Mesendoderm (in vitro differentiated cells): ENCODE results near the gene CAMK4.

Source experiments
- DNase-seq: peaks from one replicate; pipeline ENCODE4 v3.0.0; 2013
- H2AK5ac ChIP-seq: 2 replicates; pipeline ENCODE4 v1.6.1; 2013; ENCODE audit warnings: low read length, inconsistent platforms
- H2BK120ac ChIP-seq: 2 replicates; pipeline ENCODE4 v1.6.1; 2013; ENCODE audit warnings: low read depth, mild to moderate bottlenecking, low read length, moderate library complexity, mixed read lengths
- H2BK15ac ChIP-seq: replicated peaks from 2 replicates; pipeline ENCODE4 v1.6.1; 2013; ENCODE audit warnings: low read depth, mild to moderate bottlenecking, moderate library complexity
- H2BK5ac ChIP-seq: 2 replicates; pipeline ENCODE4 v1.6.1; 2013; ENCODE audit warnings: low read length, inconsistent platforms
- H3K18ac ChIP-seq: 2 replicates; pipeline ENCODE4 v1.6.1; 2013; ENCODE audit warnings: mild to moderate bottlenecking, low read length, mixed read lengths
- H3K23ac ChIP-seq: one replicate; pipeline ENCODE4 v1.6.1; 2013; ENCODE audit warnings: low read length
- H3K27ac ChIP-seq: 2 replicates; pipeline ENCODE4 v1.5.1; 2013; ENCODE audit warnings: low read depth, mild to moderate bottlenecking, inconsistent platforms, low read length, moderate library complexity
- H3K27me3 ChIP-seq: 2 replicates; pipeline ENCODE4 v1.6.1; 2013; ENCODE audit warnings: low read length, control low read depth, mild to moderate bottlenecking, inconsistent platforms; ENCODE audit not compliant: insufficient read depth, poor library complexity
- H3K36me3 ChIP-seq: 2 replicates; pipeline ENCODE4 v1.6.1; 2013; ENCODE audit warnings: low read length, inconsistent platforms; ENCODE audit not compliant: control insufficient read depth, insufficient read depth
- H3K4ac ChIP-seq: one replicate; pipeline ENCODE4 v1.6.1; 2013; ENCODE audit warnings: low read depth, mild to moderate bottlenecking, low read length, moderate library complexity
- H3K4me1 ChIP-seq: 2 replicates; pipeline ENCODE4 v1.6.1; 2013; ENCODE audit warnings: low read depth, low read length, inconsistent platforms; ENCODE audit not compliant: control insufficient read depth
- H3K4me2 ChIP-seq: 2 replicates; pipeline ENCODE4 v1.6.1; 2013; ENCODE audit warnings: low read length
- H3K4me3 ChIP-seq: 2 replicates; pipeline ENCODE4 v1.5.1; 2013; ENCODE audit warnings: mild to moderate bottlenecking, low read length
- H3K56ac ChIP-seq: one replicate; pipeline ENCODE4 v1.6.1; 2013; ENCODE audit warnings: low read length
- H3K79me1 ChIP-seq: 2 replicates; pipeline ENCODE4 v1.6.1; 2013; ENCODE audit warnings: low read length, inconsistent platforms
- H3K79me2 ChIP-seq: 2 replicates; pipeline ENCODE4 v1.6.1; 2013; ENCODE audit warnings: mild to moderate bottlenecking, low read length; ENCODE audit not compliant: control insufficient read depth, insufficient read depth
- H3K9ac ChIP-seq: 2 replicates; pipeline ENCODE4 v1.6.1; 2013; ENCODE audit warnings: low read length, inconsistent platforms
- H4K5ac ChIP-seq: one replicate; pipeline ENCODE4 v1.6.1; 2013; ENCODE audit warnings: low read length
- H4K8ac ChIP-seq: one replicate; pipeline ENCODE4 v1.6.1; 2013; ENCODE audit warnings: low read depth, mild to moderate bottlenecking, control low read depth, low read length, moderate library complexity
- WGBS: extraction: QIAGEN DNeasy Blood & Tissue Kit; methylation state at CpG from one replicate; pipeline ENCODE4 v1.1.7; 2013; ENCODE audit warnings: low lambda C conversion rate, missing lambda C conversion rate; ENCODE audit not compliant: insufficient coverage; ENCODE audit errors: extremely low coverage; 5-methylcytosine and 5-hydroxymethylcytosine counted together

The CAMK4 gene

DNA sequence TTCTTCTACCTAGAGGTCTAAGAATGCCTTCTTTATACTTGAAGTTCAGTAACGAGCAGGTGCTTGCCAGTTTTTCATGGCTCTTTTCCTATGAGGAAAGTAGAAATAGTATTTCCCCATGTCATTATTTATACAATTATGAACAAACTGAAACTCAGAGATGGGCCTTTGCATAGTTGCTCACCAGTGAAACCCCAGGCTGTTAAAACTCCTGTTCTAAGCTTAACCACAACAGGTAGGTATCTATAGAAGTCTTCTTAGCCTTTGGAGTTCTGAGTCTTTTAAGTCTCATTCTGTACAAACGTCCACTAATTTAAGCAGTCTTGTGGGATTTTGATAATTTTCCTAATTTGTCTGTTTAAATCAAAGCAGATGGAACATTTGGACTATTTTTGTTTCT, 198.1 kb downstream of the CAMK4 start:
- no peak overlapping the region for H4K5ac ChIP-seq
- H4K8ac ChIP-seq = no peak overlapping the region
- H2AK5ac ChIP-seq = no peak overlapping the region
- no peaks in the 10 kb centered on the region for H3K36me3 ChIP-seq
- H3K79me2 ChIP-seq = no peaks in the 10 kb centered on the region
- no peak for DNase-seq
- H3K23ac ChIP-seq = no peak overlapping the region
- H3K4ac ChIP-seq = no peak overlapping the region
- H3K27me3 ChIP-seq = no peaks in the 10 kb centered on the region
- H3K27ac ChIP-seq = no peak overlapping the region
- H3K4me2 ChIP-seq = no peak overlapping the region
- H3K4me3 ChIP-seq = no peak overlapping the region
- H3K4me1 ChIP-seq = no peaks in the 10 kb centered on the region
- H3K79me1 ChIP-seq = no peaks in the 10 kb centered on the region
- H3K18ac ChIP-seq = no peak overlapping the region
- H2BK15ac ChIP-seq = no peak overlapping the region
- H3K56ac ChIP-seq = no peak overlapping the region
- no peak overlapping the region for H2BK5ac ChIP-seq
- H3K9ac ChIP-seq = no peak overlapping the region
- H2BK120ac ChIP-seq = no peak overlapping the region
- WGBS = no CpG with 5 or more reads among the region's 2 CpGs

DNA sequence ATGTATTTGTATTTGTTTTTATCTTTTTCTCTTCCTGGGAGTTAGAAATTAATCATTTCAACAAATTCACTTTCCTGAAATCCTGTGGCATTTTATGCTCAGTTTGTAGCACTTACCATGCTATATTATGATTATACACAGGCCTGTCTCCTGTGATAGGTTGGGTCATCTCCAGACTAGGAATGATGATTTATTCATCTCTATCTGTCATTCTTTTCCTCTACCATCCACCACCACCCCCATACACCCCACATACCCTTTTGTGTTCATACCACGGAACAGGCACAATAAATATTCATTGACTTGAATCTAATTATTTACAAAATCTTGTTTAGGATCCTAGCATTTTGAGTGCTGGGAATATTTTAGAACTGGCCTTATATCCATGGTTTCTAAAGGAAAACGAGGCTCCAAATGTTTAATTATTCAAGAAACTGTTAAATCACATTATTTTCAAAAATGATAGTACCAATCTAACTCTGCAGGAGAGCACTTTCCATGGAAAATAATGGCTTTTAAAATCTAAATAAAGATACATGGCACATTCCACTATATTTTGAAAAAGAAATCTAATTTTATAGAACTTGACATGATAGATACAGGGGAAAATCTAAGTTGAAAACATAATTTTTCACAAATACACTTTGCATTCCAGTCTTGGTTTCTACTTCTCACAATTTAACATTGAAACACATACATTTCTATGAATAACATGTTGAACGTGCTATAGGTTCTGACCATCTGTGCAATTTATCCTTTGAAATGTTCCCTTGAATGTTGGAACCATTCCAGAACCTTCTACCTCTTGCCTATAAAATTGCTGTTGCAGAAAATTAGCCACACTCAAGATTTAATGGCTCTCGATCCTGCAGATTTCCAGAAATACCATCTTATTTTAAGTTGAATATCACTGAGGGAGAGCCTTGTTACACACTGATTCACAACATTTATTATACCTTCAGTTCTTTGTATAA, 198.8 kb downstream of the CAMK4 start:
- H3K79me1 ChIP-seq = no peaks in the 10 kb centered on the region
- H3K27ac ChIP-seq = no peak overlapping the region
- no peak overlapping the region for H2AK5ac ChIP-seq
- no peak overlapping the region for H2BK15ac ChIP-seq
- no peaks in the 10 kb centered on the region for H3K27me3 ChIP-seq
- no peak overlapping the region for H4K8ac ChIP-seq
- H3K4me3 ChIP-seq = no peak overlapping the region
- H3K18ac ChIP-seq = no peak overlapping the region
- H3K23ac ChIP-seq = no peak overlapping the region
- H3K79me2 ChIP-seq = no peaks in the 10 kb centered on the region
- no peak overlapping the region for H2BK120ac ChIP-seq
- H3K4me2 ChIP-seq = no peak overlapping the region
- no peaks in the 10 kb centered on the region for H3K4me1 ChIP-seq
- H3K56ac ChIP-seq = no peak overlapping the region
- H2BK5ac ChIP-seq = no peak overlapping the region
- no peak overlapping the region for H3K4ac ChIP-seq
- no peaks in the 10 kb centered on the region for H3K36me3 ChIP-seq
- DNase-seq = no peak
- WGBS = 100% methylated on average over 1 of the region's 4 CpGs
- H4K5ac ChIP-seq = no peak overlapping the region
- no peak overlapping the region for H3K9ac ChIP-seq

DNA sequence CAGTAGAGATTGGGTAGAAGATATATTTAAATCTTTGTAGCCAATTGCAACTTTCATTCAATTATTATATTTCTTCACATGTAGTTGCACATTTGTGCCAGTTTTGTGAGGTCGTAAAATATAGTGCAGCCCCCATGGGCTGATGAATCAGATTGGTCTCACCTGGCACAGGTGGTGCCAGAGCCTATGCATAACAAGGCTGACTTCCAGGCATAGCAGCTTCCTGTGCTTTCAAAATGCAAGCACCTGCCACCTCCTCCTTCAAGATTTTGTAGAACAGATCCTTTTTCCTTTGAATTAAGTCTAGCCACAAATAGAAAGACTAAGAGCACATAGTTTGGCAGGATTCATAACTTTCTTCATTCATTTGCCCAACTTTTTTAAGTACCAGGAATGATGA, 201.0 kb downstream of the CAMK4 start:
- no peak overlapping the region for H3K9ac ChIP-seq
- H3K4ac ChIP-seq = no peak overlapping the region
- no peak overlapping the region for H4K8ac ChIP-seq
- no CpG with 5 or more reads among the region's 1 CpG for WGBS
- H3K4me2 ChIP-seq = no peak overlapping the region
- no peak for DNase-seq
- H3K18ac ChIP-seq = no peak overlapping the region
- no peaks in the 10 kb centered on the region for H3K79me1 ChIP-seq
- H2AK5ac ChIP-seq = no peak overlapping the region
- no peak overlapping the region for H2BK120ac ChIP-seq
- H3K4me3 ChIP-seq = no peak overlapping the region
- no peaks in the 10 kb centered on the region for H3K4me1 ChIP-seq
- H3K27me3 ChIP-seq = no peaks in the 10 kb centered on the region
- H2BK5ac ChIP-seq = no peak overlapping the region
- no peak overlapping the region for H4K5ac ChIP-seq
- H3K23ac ChIP-seq = no peak overlapping the region
- H3K79me2 ChIP-seq = no peaks in the 10 kb centered on the region
- H3K56ac ChIP-seq = no peak overlapping the region
- H3K36me3 ChIP-seq = no peaks in the 10 kb centered on the region
- H3K27ac ChIP-seq = no peak overlapping the region
- no peak overlapping the region for H2BK15ac ChIP-seq

DNA sequence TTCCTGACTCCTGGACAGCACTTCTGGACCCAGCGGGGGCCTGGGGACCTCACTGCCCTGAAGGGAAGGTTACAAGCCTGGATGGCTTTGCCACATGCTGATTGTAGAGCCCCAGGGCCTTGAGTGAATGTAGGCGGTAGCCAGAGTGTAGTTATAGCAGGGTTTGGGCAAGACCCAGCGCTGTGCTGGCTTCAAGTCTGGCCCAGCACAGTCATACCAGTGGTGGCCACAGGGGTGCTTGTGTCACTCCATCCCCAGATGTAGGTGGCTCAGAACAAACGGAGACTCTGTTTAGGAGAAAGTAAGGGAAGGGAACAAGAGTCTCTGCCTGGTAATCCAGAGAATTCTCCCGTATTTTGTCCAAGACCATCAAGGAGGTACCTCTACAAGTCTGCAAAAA, 203.6 kb downstream of the CAMK4 start:
- Histone ChIP-seq H3K79me1 (no peaks in the 10 kb centered on the region), H4K5ac (no peak overlapping the region), H2AK5ac (no peak overlapping the region), H3K27me3 (no peaks in the 10 kb centered on the region), H3K4ac (no peak overlapping the region), H3K4me2 (no peak overlapping the region), H3K4me1 (no peaks in the 10 kb centered on the region), H3K9ac (no peak overlapping the region), H2BK5ac (no peak overlapping the region), H3K18ac (no peak overlapping the region), H3K4me3 (no peak overlapping the region), H4K8ac (no peak overlapping the region), H2BK15ac (no peak overlapping the region), H3K56ac (no peak overlapping the region), H3K36me3 (no peaks in the 10 kb centered on the region), H3K27ac (no peak overlapping the region), H2BK120ac (no peak overlapping the region), H3K23ac (no peak overlapping the region), H3K79me2 (no peaks in the 10 kb centered on the region)
- no CpG with 5 or more reads among the region's 5 CpGs for WGBS
- DNase-seq = peak; percentile 35

DNA sequence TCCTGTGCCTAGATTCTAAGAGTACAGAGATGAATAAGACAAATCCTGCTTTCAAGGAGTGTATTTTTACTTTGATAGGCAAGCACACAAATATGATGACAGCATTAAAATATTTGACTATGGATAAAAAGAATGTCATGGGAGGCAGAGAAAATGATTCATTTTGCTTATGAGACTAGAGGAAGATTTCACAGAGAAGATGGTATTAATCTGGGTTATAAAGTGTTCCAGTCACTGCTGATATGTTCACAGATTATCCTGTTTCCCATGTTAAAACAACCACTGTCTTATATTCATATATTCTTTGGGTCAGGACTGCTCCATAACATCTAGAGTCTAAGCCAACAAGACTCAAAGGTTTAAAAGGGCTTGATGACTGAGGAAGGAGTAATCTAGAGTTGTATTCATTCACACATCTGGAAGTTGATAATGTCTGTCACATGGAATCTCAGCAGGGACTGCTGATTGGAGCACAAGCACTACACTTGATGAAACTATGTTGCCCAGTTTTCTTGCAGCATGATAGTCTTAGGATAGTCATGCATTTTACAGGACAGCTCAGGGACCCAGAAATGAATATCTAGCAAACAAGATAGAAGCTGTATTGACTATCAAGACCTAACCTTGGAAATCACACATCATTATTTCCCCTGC, 208.8 kb downstream of the CAMK4 start:
- Histone ChIP-seq H2BK15ac (no peak overlapping the region), H3K23ac (no peak overlapping the region), H3K9ac (no peak overlapping the region), H3K79me1 (no peaks in the 10 kb centered on the region), H3K4me3 (no peak overlapping the region), H3K4ac (no peak overlapping the region), H3K56ac (no peak overlapping the region), H3K36me3 (no peaks in the 10 kb centered on the region), H3K4me1 (no peaks in the 10 kb centered on the region), H4K5ac (no peak overlapping the region), H3K27me3 (no peaks in the 10 kb centered on the region), H3K18ac (no peak overlapping the region), H2AK5ac (no peak overlapping the region), H2BK5ac (no peak overlapping the region), H3K79me2 (no peaks in the 10 kb centered on the region), H3K4me2 (no peak overlapping the region), H3K27ac (no peak overlapping the region), H2BK120ac (no peak overlapping the region), H4K8ac (no peak overlapping the region)
- DNase-seq = peak; percentile 17
